GM15510 (cell line): ENCODE results near the gene PLPP7.

Experiments used
- POLR2A ChIP-seq: IDR thresholded peaks from 3 replicates; pipeline ENCODE4 v1.6.1; 2011; ENCODE audit warnings: borderline replicate concordance; ENCODE audit not compliant: insufficient read length; ENCODE audit errors: extremely low read depth

The PLPP7 gene

DNA sequence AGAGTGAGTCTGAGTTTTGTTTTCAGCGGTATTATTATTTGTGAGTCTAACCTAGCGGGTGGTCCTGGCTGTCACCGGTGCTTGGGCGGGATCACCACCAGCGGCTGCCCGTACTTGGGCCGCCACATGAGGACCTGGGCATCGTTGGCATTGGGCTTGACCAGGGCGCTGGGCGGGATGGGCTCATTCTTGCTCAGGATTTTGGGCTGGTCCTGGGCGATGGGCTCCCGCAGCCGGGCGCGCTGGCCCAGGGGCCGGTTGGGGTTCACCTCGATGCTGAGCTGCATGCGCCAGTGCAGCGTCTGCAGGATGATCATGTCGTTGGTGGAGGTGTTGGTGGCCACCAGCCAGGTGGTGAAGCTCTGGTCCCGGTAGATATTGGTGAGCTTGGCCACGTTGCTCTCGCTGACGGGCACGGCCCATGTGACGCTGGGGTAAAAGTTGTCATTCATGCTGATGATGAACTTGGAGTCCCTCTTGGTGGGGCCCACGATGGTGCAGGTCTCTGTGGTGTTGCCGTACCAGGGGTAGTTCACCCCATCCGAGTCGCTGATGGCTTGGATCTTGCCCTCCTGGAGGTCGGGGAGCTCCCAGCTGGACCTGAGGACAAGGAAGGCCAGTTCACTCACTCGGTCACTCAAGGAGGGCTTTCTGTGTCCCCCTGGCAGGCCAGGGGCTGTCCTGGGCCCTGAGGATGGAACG lies 28.6 kb upstream of the PLPP7 start:
- TF ChIP-seq POLR2A: no peak

- no peak for TF ChIP-seq POLR2A
Measured at GRCh38 chr9:131262327-131263032, 27.0 kb upstream of the PLPP7 start.

DNA sequence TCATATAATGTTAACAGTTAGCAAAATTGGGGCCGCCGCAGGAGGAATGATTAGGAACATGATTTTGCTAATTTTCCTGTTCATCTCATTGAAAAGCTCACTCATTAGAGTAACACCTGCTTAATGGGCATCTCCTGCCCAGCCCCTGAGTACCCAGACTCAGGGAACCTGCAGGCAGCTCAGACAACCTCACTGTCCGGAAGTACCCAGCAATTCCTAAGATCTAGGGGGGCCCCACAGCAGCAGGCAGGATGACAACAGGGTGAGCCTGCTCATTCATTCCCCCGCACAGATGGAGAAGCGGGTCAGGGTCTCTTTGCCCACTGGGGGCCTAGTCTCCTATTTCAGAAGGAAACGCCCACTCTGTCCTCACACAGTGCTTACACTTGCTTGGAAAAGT lies 25.8 kb upstream of the PLPP7 start:
- TF ChIP-seq POLR2A: no peak

- no peak for TF ChIP-seq POLR2A
Measured at GRCh38 chr9:131264231-131264630, 25.3 kb upstream of the PLPP7 start.

DNA sequence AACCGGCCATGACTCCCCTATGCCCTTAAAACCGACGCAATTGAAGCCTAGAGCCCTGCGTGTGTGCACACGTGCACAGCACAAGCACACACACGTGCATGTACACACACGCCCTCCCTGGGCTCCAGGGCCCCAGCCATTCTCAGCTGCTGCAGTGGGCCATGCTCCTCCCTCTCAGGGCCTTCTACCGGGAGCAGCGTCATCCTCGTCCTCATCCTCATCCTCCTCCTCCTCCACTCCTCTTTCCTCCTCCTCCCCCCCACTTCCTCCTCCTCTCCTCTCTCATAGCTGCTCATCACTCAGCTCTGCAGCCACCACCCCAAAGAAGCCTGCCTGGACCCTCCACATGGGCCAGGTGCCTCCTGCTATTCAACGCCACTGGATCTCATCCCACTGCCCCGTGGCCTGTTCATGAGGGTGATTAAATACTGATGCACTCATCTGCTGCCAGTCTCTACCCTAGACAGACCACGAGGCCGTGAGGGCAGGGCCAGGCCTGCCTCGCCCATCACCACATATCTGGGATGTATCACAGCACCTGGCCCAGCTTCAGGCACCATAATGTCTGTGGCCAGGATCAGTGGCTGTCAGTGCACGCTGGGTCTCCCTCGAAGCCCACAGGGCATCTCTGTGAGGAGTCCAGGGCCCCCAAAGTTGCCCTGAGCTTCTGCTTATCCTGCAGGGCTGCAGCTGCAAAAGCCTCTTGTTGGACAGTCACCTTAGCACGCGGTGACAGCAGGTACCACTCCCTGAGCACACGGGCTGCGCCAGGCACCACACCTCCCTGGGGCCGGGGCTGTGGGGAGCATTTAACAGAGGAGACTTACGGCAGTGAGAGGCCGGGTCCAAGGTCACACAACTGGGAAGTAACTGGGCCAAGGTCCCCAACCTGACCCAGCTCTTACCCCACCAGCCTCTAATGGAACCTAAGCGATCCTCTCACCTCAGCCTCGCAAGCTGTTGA lies 23.0 kb upstream of the PLPP7 start:
- no peak for TF ChIP-seq POLR2A

GRCh38 chr9:131270171-131271015 lies 19.1 kb upstream of the PLPP7 start:
- TF ChIP-seq POLR2A: peak; percentile 22

GRCh38 chr9:131271506-131271931 lies 18.0 kb upstream of the PLPP7 start:
- no peak for TF ChIP-seq POLR2A

DNA sequence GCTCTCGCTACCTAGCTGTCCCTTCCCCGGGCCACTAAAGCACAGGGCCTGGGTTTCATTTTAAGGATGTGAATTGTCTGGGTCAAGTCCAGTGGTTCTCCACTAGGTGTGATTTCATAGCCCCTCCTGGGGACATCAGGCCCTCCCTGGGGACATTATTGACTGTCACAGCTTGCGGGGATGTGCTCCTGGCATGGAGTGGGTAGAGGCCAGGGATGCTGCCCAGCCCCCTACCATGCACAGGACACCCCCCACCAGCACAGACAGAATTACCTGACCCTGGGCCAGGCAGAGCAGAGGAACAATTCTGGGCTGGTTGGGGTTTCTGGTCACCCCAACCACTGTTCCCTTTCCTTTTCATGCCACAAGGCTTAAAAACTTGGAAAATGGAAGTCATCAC lies 17.3 kb upstream of the PLPP7 start:
- TF ChIP-seq POLR2A: no peak

GRCh38 chr9:131273146-131273855 lies 16.2 kb upstream of the PLPP7 start:
- no peak for TF ChIP-seq POLR2A

- peak; percentile 39 for TF ChIP-seq POLR2A
Measured at GRCh38 chr9:131273856-131274673, 15.5 kb upstream of the PLPP7 start.

DNA sequence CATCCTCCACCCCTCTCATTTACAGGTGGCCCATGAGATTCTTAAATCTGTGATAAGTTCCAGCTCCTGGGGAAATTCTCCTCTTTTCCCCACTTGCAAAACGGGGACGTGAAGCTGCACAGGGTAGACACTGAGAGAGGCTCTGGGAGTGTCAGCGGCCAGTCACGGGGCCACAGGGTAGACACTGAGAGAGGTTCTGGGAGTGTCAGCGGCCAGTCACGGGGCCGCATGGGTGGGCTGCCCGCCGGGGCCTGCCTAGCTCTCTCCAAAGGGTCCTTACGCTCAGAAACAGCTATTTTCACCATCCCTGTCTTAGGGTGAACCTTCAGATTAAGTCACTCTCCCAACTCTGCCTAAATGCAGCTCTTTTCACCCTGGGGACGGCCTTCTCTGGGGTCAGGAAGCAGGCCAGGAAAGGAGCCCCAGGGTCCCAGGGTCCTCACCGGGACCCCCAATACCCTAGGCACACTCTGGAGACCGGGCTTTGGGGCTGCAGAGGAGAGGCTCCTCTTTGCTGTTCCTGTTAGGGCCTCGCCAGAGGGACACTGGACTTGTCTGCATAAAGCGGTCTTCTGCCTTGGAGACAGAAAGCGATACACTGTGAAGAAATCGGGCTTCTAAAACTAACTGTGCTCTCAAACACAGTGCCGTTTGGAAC lies 14.7 kb upstream of the PLPP7 start:
- TF ChIP-seq POLR2A: peak; percentile 57
